SH-SY5Y (cell line): ENCODE measurements around the gene PTPN14.

Experiments
- GATA2 ChIP-seq: IDR thresholded peaks from 2 replicates; pipeline ENCODE4 v1.6.1; 2011; ENCODE audit warnings: mild to moderate bottlenecking, low read depth, low read length
- GATA3 ChIP-seq: IDR thresholded peaks from 2 replicates; pipeline ENCODE4 v1.6.1; 2011; ENCODE audit warnings: low read depth, mild to moderate bottlenecking, low read length, moderate library complexity

DNA sequence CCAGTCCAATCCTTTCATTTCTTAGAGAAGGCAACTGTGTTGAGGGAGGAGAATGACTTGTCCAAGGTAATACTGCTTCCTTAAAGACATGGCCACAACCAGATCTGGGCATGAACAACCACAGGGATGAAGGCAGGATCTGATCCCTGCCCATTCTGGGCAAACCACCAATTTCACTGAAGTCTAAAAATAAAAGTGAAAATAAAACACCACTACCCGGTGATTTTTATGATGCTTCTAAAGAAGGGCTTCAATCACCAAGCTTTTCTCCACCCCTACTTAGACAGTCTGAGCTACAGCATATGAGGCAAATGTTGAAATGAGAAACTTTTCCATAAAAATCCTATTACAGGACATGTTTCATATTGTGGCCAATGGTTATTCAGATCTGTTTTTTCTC, 133.0 kb downstream of the PTPN14 start:
- no peak for TF ChIP-seq GATA3
- no peak for TF ChIP-seq GATA2
